ENCODE results near the gene DDX1. TPM values are rescaled to one million over a fixed set of nuclear protein-coding genes. Genes with fewer than 3 reads are reported as not detected.
A peak's percentile ranks its signal among the peaks of the same experiment; 100 is the strongest.

DDX1 gene
- total and polyA plus RNA-seq, 4 donors = 87.0 to 152 (median 134) TPM

- Histone ChIP-seq H3K27ac (ENCODE audit: low read depth, low read length) (peak overlapping the region; percentile 87), H3K4me3 (ENCODE audit: low read depth, low read length) (peak overlapping the region; percentile 87), H3K27me3 (ENCODE audit: control insufficient read depth, insufficient read depth, low read length) (no peaks in the 10 kb centered on the region), H3K36me3 (ENCODE audit: control insufficient read depth, insufficient read depth, low read length) (no peaks in the 10 kb centered on the region), H3K9me3 (ENCODE audit: control insufficient read depth, insufficient read depth, low read length) (no peaks in the 10 kb centered on the region), H3K4me1 (ENCODE audit: control insufficient read depth, insufficient read depth, low read length) (peaks cover 2% of the 10 kb centered on the region)
- WGBS (ENCODE audit: insufficient coverage) = 2% methylated on average over 10 of the region's 13 CpGs
- DNase-seq (ENCODE audit: low read depth in 4 of 6, low spot score in 6 of 6) = peak; percentile 28 to 83 (median 48)
These were observed 29.9 kb upstream of the DDX1 start for GRCh38 chr2:15561574-15562344.

- Histone ChIP-seq H3K27ac (ENCODE audit: low read depth, low read length) (peak overlapping the region; percentile 87), H3K4me3 (ENCODE audit: low read depth, low read length) (peak overlapping the region; percentile 87)
- WGBS (ENCODE audit: insufficient coverage) = 72% methylated on average over 3 of the region's 6 CpGs
These were observed 29.2 kb upstream of the DDX1 start for GRCh38 chr2:15562354-15563031.

GRCh38 chr2:15563227-15564100 is 28.2 kb upstream of the DDX1 start:
- no peak overlapping the region for H3K4me3 ChIP-seq (ENCODE audit: low read depth, low read length)

More at GRCh38 chr2:15562354-15563031, 29.2 kb upstream of the DDX1 start:
- H3K4me1 ChIP-seq (ENCODE audit: control insufficient read depth, insufficient read depth, low read length) = peaks cover 2% of the 10 kb centered on the region
- no peaks in the 10 kb centered on the region for H3K27me3 ChIP-seq (ENCODE audit: control insufficient read depth, insufficient read depth, low read length)
- no peaks in the 10 kb centered on the region for H3K9me3 ChIP-seq (ENCODE audit: control insufficient read depth, insufficient read depth, low read length)
- DNase-seq (ENCODE audit: low read depth in 4 of 6, low spot score in 6 of 6) = no peak
- no peaks in the 10 kb centered on the region for H3K36me3 ChIP-seq (ENCODE audit: control insufficient read depth, insufficient read depth, low read length)

GRCh38 chr2:15565392-15565791 is 26.3 kb upstream of the DDX1 start:
- no peak overlapping the region for H3K27ac ChIP-seq (ENCODE audit: low read depth, low read length)
- DNase-seq (ENCODE audit: low read depth in 4 of 6, low spot score in 6 of 6) = no peak
- H3K4me1 ChIP-seq (ENCODE audit: control insufficient read depth, insufficient read depth, low read length) = peaks cover 2% of the 10 kb centered on the region
- 92% methylated on average over 2 of the region's 3 CpGs for WGBS (ENCODE audit: insufficient coverage)
- H3K4me3 ChIP-seq (ENCODE audit: low read depth, low read length) = no peak overlapping the region
- no peaks in the 10 kb centered on the region for H3K27me3 ChIP-seq (ENCODE audit: control insufficient read depth, insufficient read depth, low read length)
- no peaks in the 10 kb centered on the region for H3K9me3 ChIP-seq (ENCODE audit: control insufficient read depth, insufficient read depth, low read length)
- no peaks in the 10 kb centered on the region for H3K36me3 ChIP-seq (ENCODE audit: control insufficient read depth, insufficient read depth, low read length)

More at GRCh38 chr2:15563227-15564100, 28.2 kb upstream of the DDX1 start:
- 90% methylated on average over 2 of the region's 9 CpGs for WGBS (ENCODE audit: insufficient coverage)
- DNase-seq (ENCODE audit: low read depth in 4 of 6, low spot score in 6 of 6) = no peak
- H3K27ac ChIP-seq (ENCODE audit: low read depth, low read length) = no peak overlapping the region
- H3K36me3 ChIP-seq (ENCODE audit: control insufficient read depth, insufficient read depth, low read length) = no peaks in the 10 kb centered on the region
- peaks cover 2% of the 10 kb centered on the region for H3K4me1 ChIP-seq (ENCODE audit: control insufficient read depth, insufficient read depth, low read length)
- H3K27me3 ChIP-seq (ENCODE audit: control insufficient read depth, insufficient read depth, low read length) = no peaks in the 10 kb centered on the region
- no peaks in the 10 kb centered on the region for H3K9me3 ChIP-seq (ENCODE audit: control insufficient read depth, insufficient read depth, low read length)

GRCh38 chr2:15565994-15566671 is 25.5 kb upstream of the DDX1 start:
- Histone ChIP-seq H3K9me3 (ENCODE audit: control insufficient read depth, insufficient read depth, low read length) (no peaks in the 10 kb centered on the region), H3K4me1 (ENCODE audit: control insufficient read depth, insufficient read depth, low read length) (peaks cover 2% of the 10 kb centered on the region), H3K27me3 (ENCODE audit: control insufficient read depth, insufficient read depth, low read length) (no peaks in the 10 kb centered on the region), H3K27ac (ENCODE audit: low read depth, low read length) (no peak overlapping the region), H3K36me3 (ENCODE audit: control insufficient read depth, insufficient read depth, low read length) (no peaks in the 10 kb centered on the region), H3K4me3 (ENCODE audit: low read depth, low read length) (no peak overlapping the region)
- WGBS (ENCODE audit: insufficient coverage) = no CpG with 5 or more reads among the region's 2 CpGs
- no peak for DNase-seq (ENCODE audit: low read depth in 4 of 6, low spot score in 6 of 6)

GRCh38 chr2:15566912-15567311 is 24.8 kb upstream of the DDX1 start:
- H3K4me3 ChIP-seq (ENCODE audit: low read depth, low read length) = no peak overlapping the region
- no peak for DNase-seq (ENCODE audit: low read depth in 4 of 6, low spot score in 6 of 6)
- H3K9me3 ChIP-seq (ENCODE audit: control insufficient read depth, insufficient read depth, low read length) = no peaks in the 10 kb centered on the region
- peaks cover under 1% of the 10 kb centered on the region for H3K4me1 ChIP-seq (ENCODE audit: control insufficient read depth, insufficient read depth, low read length)
- H3K27ac ChIP-seq (ENCODE audit: low read depth, low read length) = no peak overlapping the region
- H3K36me3 ChIP-seq (ENCODE audit: control insufficient read depth, insufficient read depth, low read length) = no peaks in the 10 kb centered on the region
- WGBS (ENCODE audit: insufficient coverage) = no CpG with 5 or more reads among the region's 6 CpGs
- no peaks in the 10 kb centered on the region for H3K27me3 ChIP-seq (ENCODE audit: control insufficient read depth, insufficient read depth, low read length)

- Histone ChIP-seq H3K36me3 (ENCODE audit: control insufficient read depth, insufficient read depth, low read length) (no peaks in the 10 kb centered on the region), H3K27ac (ENCODE audit: low read depth, low read length) (no peak overlapping the region), H3K27me3 (ENCODE audit: control insufficient read depth, insufficient read depth, low read length) (no peaks in the 10 kb centered on the region), H3K4me1 (ENCODE audit: control insufficient read depth, insufficient read depth, low read length) (no peaks in the 10 kb centered on the region), H3K4me3 (ENCODE audit: low read depth, low read length) (no peak overlapping the region), H3K9me3 (ENCODE audit: control insufficient read depth, insufficient read depth, low read length) (no peaks in the 10 kb centered on the region)
- no peak for DNase-seq (ENCODE audit: low read depth in 4 of 6, low spot score in 6 of 6)
- WGBS (ENCODE audit: insufficient coverage) = 92% methylated on average over 5 of the region's 12 CpGs
These were observed 22.8 kb upstream of the DDX1 start for GRCh38 chr2:15568874-15569273.

- peak in 1 of 6 donors; percentile 24 for DNase-seq (ENCODE audit: low read depth in 4 of 6, low spot score in 6 of 6)
- no CpG with 5 or more reads among the region's 5 CpGs for WGBS (ENCODE audit: insufficient coverage)
- Histone ChIP-seq H3K36me3 (ENCODE audit: control insufficient read depth, insufficient read depth, low read length) (no peaks in the 10 kb centered on the region), H3K4me1 (ENCODE audit: control insufficient read depth, insufficient read depth, low read length) (no peaks in the 10 kb centered on the region), H3K9me3 (ENCODE audit: control insufficient read depth, insufficient read depth, low read length) (no peaks in the 10 kb centered on the region), H3K27ac (ENCODE audit: low read depth, low read length) (no peak overlapping the region), H3K4me3 (ENCODE audit: low read depth, low read length) (no peak overlapping the region), H3K27me3 (ENCODE audit: control insufficient read depth, insufficient read depth, low read length) (no peaks in the 10 kb centered on the region)
These were observed 21.6 kb upstream of the DDX1 start for GRCh38 chr2:15570104-15570503.

- H3K27ac ChIP-seq (ENCODE audit: low read depth, low read length) = no peak overlapping the region
- no peak overlapping the region for H3K4me3 ChIP-seq (ENCODE audit: low read depth, low read length)
- DNase-seq (ENCODE audit: low read depth in 4 of 6, low spot score in 6 of 6) = no peak
- H3K9me3 ChIP-seq (ENCODE audit: control insufficient read depth, insufficient read depth, low read length) = no peaks in the 10 kb centered on the region
- no peaks in the 10 kb centered on the region for H3K27me3 ChIP-seq (ENCODE audit: control insufficient read depth, insufficient read depth, low read length)
- no peaks in the 10 kb centered on the region for H3K4me1 ChIP-seq (ENCODE audit: control insufficient read depth, insufficient read depth, low read length)
- 76% methylated on average over 3 of the region's 3 CpGs for WGBS (ENCODE audit: insufficient coverage)
- no peaks in the 10 kb centered on the region for H3K36me3 ChIP-seq (ENCODE audit: control insufficient read depth, insufficient read depth, low read length)
These were observed 19.9 kb upstream of the DDX1 start for GRCh38 chr2:15571729-15572128.
